GM23338 (cell line): ENCODE measurements around the gene NDUFS7. TPM values are rescaled to one million over a fixed set of nuclear protein-coding genes. Genes with fewer than 3 reads are reported as not detected.

Experiments
- ATAC-seq: fragments of 200-7000 bp; cut with Tn5 transposase; 3 replicates; pipeline ENCODE4 v1.9.1; 2020
- DNase-seq: peaks from one replicate; pipeline ENCODE4 v3.0.0-alpha.2; 2015; ENCODE audit warnings: low spot score
- H2AFZ ChIP-seq: fragments of 200-600 bp; sonication (generic); 2 replicates; pipeline ENCODE4 v1.8.0; 2016; ENCODE audit warnings: antibody characterized with exemption, mild to moderate bottlenecking, moderate library complexity
- H3F3A ChIP-seq: fragments of 200-600 bp; sonication (generic); replicated peaks from 2 replicates; pipeline ENCODE4 v1.8.0; 2017; ENCODE audit warnings: antibody characterized with exemption, mixed run types, low read depth
- H3K27ac ChIP-seq: fragments of 200-600 bp; sonication (generic); 2 replicates; pipeline ENCODE4 v1.6.1; 2016; ENCODE audit warnings: low read depth
- H3K27me3 ChIP-seq: fragments of 200-600 bp; sonication (generic); 2 replicates; pipeline ENCODE4 v1.8.0; 2016; ENCODE audit warnings: mild to moderate bottlenecking, mixed run types, moderate library complexity; ENCODE audit not compliant: insufficient read depth
- H3K36me3 ChIP-seq: fragments of 200-600 bp; sonication (generic); 2 replicates; pipeline ENCODE4 v1.8.0; 2016; ENCODE audit warnings: mild to moderate bottlenecking; ENCODE audit not compliant: insufficient read depth
- H3K4me1 ChIP-seq: fragments of 200-600 bp; sonication (generic); 2 replicates; pipeline ENCODE4 v1.8.0; 2016; ENCODE audit warnings: mild to moderate bottlenecking, moderate library complexity; ENCODE audit not compliant: insufficient read depth
- H3K4me2 ChIP-seq: fragments of 200-600 bp; sonication (generic); 2 replicates; pipeline ENCODE4 v1.7.1; 2017; ENCODE audit warnings: mixed run types
- H3K4me3 ChIP-seq: fragments of 200-600 bp; sonication (generic); 2 replicates; pipeline ENCODE4 v1.6.1; 2016; ENCODE audit warnings: mixed run types
- H3K79me2 ChIP-seq: fragments of 200-600 bp; sonication (generic); replicated peaks from 2 replicates; pipeline ENCODE4 v1.8.0; 2017; ENCODE audit warnings: mild to moderate bottlenecking; ENCODE audit not compliant: insufficient read depth
- H3K9me2 ChIP-seq: fragments of 200-600 bp; sonication (generic); 2 replicates; pipeline ENCODE4 v1.8.0; 2017; ENCODE audit not compliant: insufficient read depth
- H4K20me1 ChIP-seq: fragments of 200-600 bp; sonication (generic); replicated peaks from 2 replicates; pipeline ENCODE4 v1.8.0; 2017; ENCODE audit warnings: mild to moderate bottlenecking; ENCODE audit not compliant: insufficient read depth
- H3K27ac Mint-ChIP-seq: 2 replicates; pipeline ENCODE4 v1.8.0; 2020; ENCODE audit warnings: inconsistent platforms, mild to moderate bottlenecking, moderate library complexity, mixed read lengths
- H3K27me3 Mint-ChIP-seq: 3 replicates; pipeline ENCODE4 v1.8.0; 2022; ENCODE audit warnings: low read depth, mild to moderate bottlenecking, moderate library complexity, mixed read lengths, inconsistent platforms; ENCODE audit not compliant: insufficient read depth, poor library complexity
- H3K36me3 Mint-ChIP-seq: 3 replicates; pipeline ENCODE4 v1.8.0; 2021; ENCODE audit warnings: low read depth, mild to moderate bottlenecking, inconsistent platforms, moderate library complexity, mixed read lengths
- H3K4me1 Mint-ChIP-seq: 3 replicates; pipeline ENCODE4 v1.8.0; 2020; ENCODE audit warnings: mild to moderate bottlenecking, inconsistent platforms, mixed read lengths
- H3K4me3 Mint-ChIP-seq: 3 replicates; pipeline ENCODE4 v1.8.0; 2021; ENCODE audit warnings: moderate library complexity, mild to moderate bottlenecking, inconsistent platforms, mixed read lengths
- H3K9me3 Mint-ChIP-seq: 3 replicates; pipeline ENCODE4 v1.8.0; 2020; ENCODE audit warnings: moderate library complexity, mild to moderate bottlenecking, inconsistent platforms, mixed read lengths
- CTCF ChIP-seq, 2 experiments: fragments of 200-600 bp in 1 of 2; sonication (generic) in 1 of 2; conservative IDR thresholded peaks; 2 replicates each; pipeline versions ENCODE4 v1.5.1 to v1.6.1; 2016 to 2017; ENCODE audit warnings: antibody characterized with exemption in 2 of 2, low read depth in 2 of 2, mild to moderate bottlenecking in 2 of 2, moderate library complexity in 1 of 2
- EZH2 ChIP-seq: fragments of 200-600 bp; sonication (generic); IDR thresholded peaks from one replicate; pipeline ENCODE4 v1.8.0; 2017; ENCODE audit warnings: antibody characterized with exemption, mild to moderate bottlenecking, low read depth; ENCODE audit not compliant: unreplicated experiment
- REST ChIP-seq: IDR thresholded peaks from one replicate; pipeline ENCODE4 v1.6.1; 2018; ENCODE audit warnings: antibody characterized with exemption; ENCODE audit not compliant: unreplicated experiment
- ZNF114 ChIP-seq: fragments of 250-450 bp; sonication (Bioruptor Pico); IDR thresholded peaks from 2 replicates; pipeline ENCODE4 v1.5.0; 2020; ENCODE audit warnings: mild to moderate bottlenecking, moderate library complexity
- ZNF331 ChIP-seq: fragments of 250-450 bp; sonication (Bioruptor Pico); IDR thresholded peaks from 2 replicates; pipeline ENCODE4 v1.5.0; 2020; ENCODE audit warnings: low read depth, mild to moderate bottlenecking, moderate library complexity
- ZNF462 ChIP-seq: fragments of 250-450 bp; sonication (Bioruptor Pico); IDR thresholded peaks from 2 replicates; pipeline ENCODE4 v1.5.0; 2020; ENCODE audit warnings: mild to moderate bottlenecking, moderate library complexity
- polyA plus RNA-seq: library from polyadenylated mRNA; unstranded; fragments of >200 nt; fragmentation: Nextera tagmentation; extraction: Ambion mirVana; gene quantifications from 2 replicates; pipeline ENCODE4 v1.2.1, GENCODE V29; 2016
- total RNA-seq: library from RNA; depleted of rRNA; stranded (reverse); fragments of >200 nt; shearing (Covaris generic); gene quantifications from 2 replicates; pipeline ENCODE4 v1.2.3, GENCODE V29; 2014

The NDUFS7 gene
- total and polyA plus RNA-seq, 2 experiments from 2014 or later: 132 to 203 TPM

- H3K27me3 Mint-ChIP-seq: peaks cover 20% of the 10 kb centered on the region
- peak overlapping the region; percentile 93 for H3K27ac Mint-ChIP-seq
- H3F3A ChIP-seq: peaks cover 6% of the 10 kb centered on the region; the same call in 1 of the 2 replicates
- H3K4me2 ChIP-seq: peak overlapping the region; percentile 96
- peak; percentile 22 for ATAC-seq
- peaks cover 42% of the 10 kb centered on the region for H4K20me1 ChIP-seq
- peak overlapping the region; percentile 96 for H3K4me3 ChIP-seq
- peak overlapping the region; percentile 59; the same call in 1 of the 2 replicates for H3K27ac ChIP-seq
- no peak overlapping the region for H2AFZ ChIP-seq
- peaks cover 26% of the 10 kb centered on the region for H3K36me3 Mint-ChIP-seq
- peak; percentile 59 for DNase-seq
- TF ChIP-seq ZNF114 (CRISPR knock-in tag) (no peak), CTCF (conservative IDR thresholded peaks at IDR 0.05; ENCODE audit: low read depth in 2 of 2) (no peak), EZH2 (no peak), ZNF331 (CRISPR knock-in tag) (no peak), REST (no peak)
- H3K9me3 Mint-ChIP-seq: no peaks in the 10 kb centered on the region
- H3K79me2 ChIP-seq: peaks cover 58% of the 10 kb centered on the region
- H3K9me2 ChIP-seq: no peaks in the 10 kb centered on the region
- H3K4me1 ChIP-seq: peaks cover 10% of the 10 kb centered on the region; the same call in 1 of the 2 replicates
- no peaks in the 10 kb centered on the region for H3K36me3 ChIP-seq
- peaks cover 35% of the 10 kb centered on the region for H3K4me1 Mint-ChIP-seq
- no peaks in the 10 kb centered on the region for H3K27me3 ChIP-seq
- H3K4me3 Mint-ChIP-seq: peak overlapping the region; percentile 95
These were observed 24.8 kb downstream of the NDUFS7 start for GRCh38 chr19:1408300-1409203.

GRCh38 chr19:1409204-1410005 lies 25.7 kb downstream of the NDUFS7 start:
- DNase-seq (no peak), ATAC-seq (no peak; the same call in 2 of the 3 replicates)
- H3K4me3 ChIP-seq: peak overlapping the region; percentile 96
- H2AFZ ChIP-seq: no peak overlapping the region
- Mint-ChIP-seq H3K27me3 (peaks cover 20% of the 10 kb centered on the region), H3K9me3 (no peaks in the 10 kb centered on the region), H3K4me1 (peaks cover 38% of the 10 kb centered on the region), H3K4me3 (peak overlapping the region; percentile 95), H3K27ac (peak overlapping the region; percentile 93), H3K36me3 (peaks cover 31% of the 10 kb centered on the region)
- H3K4me1 ChIP-seq: peaks cover 13% of the 10 kb centered on the region
- peaks cover 42% of the 10 kb centered on the region for H4K20me1 ChIP-seq
- peak overlapping the region; percentile 59; the same call in 1 of the 2 replicates for H3K27ac ChIP-seq
- H3K36me3 ChIP-seq: no peaks in the 10 kb centered on the region
- no peaks in the 10 kb centered on the region for H3K27me3 ChIP-seq
- H3K79me2 ChIP-seq: peaks cover 66% of the 10 kb centered on the region
- H3K4me2 ChIP-seq: peak overlapping the region; percentile 96
- H3K9me2 ChIP-seq: no peaks in the 10 kb centered on the region
- H3F3A ChIP-seq: peaks cover 6% of the 10 kb centered on the region; the same call in 1 of the 2 replicates
- no peak for TF ChIP-seq ZNF331 (CRISPR knock-in tag)
- no peak for TF ChIP-seq ZNF462 (CRISPR knock-in tag)
- no peak for TF ChIP-seq EZH2
